ENCODE measurements around the gene ZGPAT.

Gene ZGPAT

GRCh38 chr20:63678667-63679465 lies 29.0 kb upstream of the ZGPAT start:
- DNase-seq (ENCODE audit: low read depth in 3 of 3, low spot score in 1 of 3) = no peak

DNA sequence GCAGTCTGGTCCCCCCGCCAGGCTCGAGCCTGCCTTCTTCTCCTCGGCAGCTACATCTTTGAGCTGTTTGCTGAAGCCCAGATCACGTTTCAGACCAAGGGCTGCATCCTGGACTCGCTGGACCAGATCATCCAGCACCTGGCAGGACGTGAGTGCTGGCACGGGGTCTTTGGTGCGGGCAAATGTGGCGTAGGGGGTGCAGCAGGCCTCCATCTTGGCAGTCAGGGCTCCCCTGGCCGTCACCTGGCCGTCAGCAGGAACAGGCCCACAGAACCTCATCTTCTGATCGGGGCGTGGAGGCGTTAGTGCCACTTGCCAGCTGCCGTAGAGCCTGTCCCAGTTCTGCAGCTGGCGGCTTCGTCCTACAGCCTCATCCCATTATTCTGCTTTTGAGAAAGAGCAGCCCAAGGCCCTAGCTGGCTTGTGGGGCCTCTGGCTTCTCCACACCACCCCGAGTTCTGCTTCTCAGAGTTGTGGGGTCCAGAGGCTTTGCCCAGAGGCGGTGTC lies 28.0 kb upstream of the ZGPAT start:
- DNase-seq (ENCODE audit: low read depth in 3 of 3, low spot score in 1 of 3) = no peak

DNA sequence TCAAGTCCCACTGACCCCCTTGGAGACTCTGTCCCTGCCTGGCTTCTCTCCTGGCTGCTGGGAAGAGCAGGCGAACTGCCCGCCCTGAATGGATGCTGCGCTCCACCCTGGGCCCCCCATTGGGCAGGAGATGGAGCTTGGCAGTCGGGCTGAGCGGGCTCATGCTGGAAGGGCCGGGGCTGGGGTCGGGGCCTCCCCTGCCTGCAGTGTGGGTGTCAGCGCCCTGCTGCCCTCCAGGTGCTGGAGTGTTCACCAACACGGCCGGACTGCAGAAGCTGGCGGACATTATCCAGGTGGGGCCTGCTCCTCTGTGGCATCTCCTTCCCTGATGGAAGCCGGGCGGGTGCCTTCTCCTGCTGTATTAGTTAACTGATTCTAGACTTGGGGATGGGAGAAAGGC lies 27.4 kb upstream of the ZGPAT start:
- DNase-seq (ENCODE audit: low read depth in 3 of 3, low spot score in 1 of 3) = no peak

DNA sequence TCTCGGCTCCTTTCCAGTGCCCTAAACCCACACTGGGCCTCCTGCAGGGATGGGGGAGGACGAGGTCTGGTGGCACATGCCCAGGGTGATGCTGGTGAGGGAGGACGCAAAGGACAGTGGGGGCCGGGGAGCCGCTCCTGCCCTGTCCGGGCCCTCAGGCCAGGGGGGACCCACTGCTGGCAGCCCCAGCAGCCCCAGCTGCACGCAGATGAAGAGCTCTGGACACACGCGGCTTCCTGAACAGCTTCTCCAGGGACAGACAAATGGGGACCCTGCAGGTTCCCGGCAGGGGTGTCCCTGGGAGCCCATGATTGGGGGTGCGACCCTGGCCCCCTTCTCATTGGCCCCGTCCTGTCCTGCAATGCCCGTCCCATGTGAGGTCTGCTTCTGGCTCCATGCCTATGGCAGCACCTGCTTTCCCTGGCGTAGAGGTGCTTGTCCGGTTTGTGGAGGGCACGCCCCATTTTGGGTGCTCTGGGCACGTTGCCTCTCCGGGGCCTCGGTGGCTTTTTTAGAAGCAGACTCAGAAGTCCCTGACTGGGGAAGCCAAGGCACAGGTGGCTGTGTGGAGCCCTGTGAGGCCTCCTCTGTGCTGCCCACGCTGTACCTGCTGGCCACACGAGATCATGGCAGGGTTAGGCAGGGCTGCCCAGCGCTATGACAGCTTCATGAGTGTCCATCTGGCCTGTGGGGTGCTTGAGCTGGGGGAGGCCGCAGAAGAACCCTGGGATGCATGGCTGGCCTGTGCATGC lies 26.8 kb upstream of the ZGPAT start:
- DNase-seq (ENCODE audit: low read depth in 3 of 3, low spot score in 1 of 3) = no peak

DNA sequence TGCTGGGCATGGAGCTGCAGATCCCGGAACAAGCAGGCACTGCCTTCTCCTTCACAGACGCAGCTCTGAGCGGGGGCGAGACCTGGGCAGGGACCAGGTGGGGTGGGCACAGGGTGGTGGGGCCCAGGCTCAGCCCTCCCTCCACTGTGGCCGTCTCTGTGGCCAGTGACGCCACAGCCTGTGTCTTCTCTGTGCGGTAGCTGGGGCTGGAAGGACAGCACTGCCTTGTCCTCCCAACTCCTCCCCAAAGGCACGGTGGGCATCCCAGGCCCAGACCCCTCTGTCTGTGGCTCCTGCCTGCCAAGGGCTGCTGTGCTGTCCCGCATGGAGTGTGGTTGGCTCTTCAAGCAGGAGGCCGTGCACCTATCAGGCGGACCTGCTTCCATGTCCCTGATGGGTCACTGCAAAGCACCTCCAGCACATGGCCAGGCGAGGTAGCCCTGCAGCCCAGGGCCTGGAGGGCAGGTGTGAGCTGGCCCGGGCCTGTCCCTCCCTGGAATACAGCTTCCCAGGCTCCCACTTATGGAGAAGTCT lies 26.2 kb upstream of the ZGPAT start:
- DNase-seq (ENCODE audit: low read depth in 3 of 3, low spot score in 1 of 3) = no peak

GRCh38 chr20:63682384-63683139 lies 25.3 kb upstream of the ZGPAT start:
- DNase-seq (ENCODE audit: low read depth in 3 of 3, low spot score in 1 of 3) = no peak

DNA sequence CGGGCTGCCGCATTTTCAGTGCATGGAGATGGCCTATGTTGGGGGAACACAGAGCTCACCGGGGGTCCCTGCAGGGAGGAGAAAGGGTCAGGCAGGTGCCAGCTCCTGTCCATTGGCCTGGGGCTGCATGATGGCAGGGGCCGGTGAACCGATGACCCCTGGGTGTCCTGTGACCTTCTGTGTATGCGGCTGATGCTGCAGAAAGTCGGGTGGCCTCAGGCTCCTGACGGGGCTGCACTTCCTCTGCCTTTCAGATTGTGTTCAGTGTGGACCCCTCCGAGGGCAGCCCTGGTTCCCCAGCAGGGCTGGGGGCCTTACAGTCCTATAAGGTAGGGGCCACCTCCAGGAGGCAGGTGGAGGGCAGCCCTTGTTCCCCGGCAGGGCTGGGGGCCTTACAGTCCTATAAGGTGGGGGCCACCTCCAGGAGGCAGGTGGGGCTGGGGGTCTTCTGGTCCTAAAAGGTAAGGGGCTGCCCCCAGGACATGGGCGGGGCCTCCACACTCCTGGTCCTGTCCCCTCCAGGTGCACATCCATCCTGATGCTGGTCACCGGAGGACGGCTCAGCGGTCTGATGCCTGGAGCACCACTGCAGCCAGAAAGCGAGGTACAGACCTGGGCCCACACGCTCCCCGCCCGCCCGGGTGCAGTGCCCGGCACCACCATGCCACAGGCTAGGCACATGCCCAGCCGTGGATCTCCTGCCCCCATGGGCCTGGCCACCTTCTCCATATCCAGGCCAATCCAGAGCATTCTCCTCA lies 22.4 kb upstream of the ZGPAT start:
- DNase-seq (ENCODE audit: low read depth in 3 of 3, low spot score in 1 of 3) = no peak

DNA sequence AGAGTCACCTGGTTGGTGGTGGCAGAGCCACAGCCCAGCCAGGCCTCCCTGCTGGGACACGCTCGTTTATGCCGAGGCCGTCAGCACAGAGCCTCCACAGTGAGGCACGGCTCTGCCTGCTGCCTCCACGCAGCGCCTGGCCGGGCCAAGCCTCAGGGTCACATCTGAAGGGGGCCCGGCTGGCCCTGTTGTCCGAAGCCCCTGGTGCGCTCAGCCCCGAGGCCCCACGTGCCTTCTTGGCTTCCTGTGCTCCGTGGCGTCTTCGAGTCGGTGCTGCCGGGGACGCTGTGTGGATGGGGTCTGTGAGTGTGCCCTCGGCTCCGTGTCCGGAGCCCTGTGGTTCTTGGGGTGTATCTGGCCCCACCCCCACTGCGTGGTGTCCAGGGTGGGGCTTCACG lies 21.7 kb upstream of the ZGPAT start:
- no peak for DNase-seq (ENCODE audit: low read depth in 3 of 3, low spot score in 1 of 3)

DNA sequence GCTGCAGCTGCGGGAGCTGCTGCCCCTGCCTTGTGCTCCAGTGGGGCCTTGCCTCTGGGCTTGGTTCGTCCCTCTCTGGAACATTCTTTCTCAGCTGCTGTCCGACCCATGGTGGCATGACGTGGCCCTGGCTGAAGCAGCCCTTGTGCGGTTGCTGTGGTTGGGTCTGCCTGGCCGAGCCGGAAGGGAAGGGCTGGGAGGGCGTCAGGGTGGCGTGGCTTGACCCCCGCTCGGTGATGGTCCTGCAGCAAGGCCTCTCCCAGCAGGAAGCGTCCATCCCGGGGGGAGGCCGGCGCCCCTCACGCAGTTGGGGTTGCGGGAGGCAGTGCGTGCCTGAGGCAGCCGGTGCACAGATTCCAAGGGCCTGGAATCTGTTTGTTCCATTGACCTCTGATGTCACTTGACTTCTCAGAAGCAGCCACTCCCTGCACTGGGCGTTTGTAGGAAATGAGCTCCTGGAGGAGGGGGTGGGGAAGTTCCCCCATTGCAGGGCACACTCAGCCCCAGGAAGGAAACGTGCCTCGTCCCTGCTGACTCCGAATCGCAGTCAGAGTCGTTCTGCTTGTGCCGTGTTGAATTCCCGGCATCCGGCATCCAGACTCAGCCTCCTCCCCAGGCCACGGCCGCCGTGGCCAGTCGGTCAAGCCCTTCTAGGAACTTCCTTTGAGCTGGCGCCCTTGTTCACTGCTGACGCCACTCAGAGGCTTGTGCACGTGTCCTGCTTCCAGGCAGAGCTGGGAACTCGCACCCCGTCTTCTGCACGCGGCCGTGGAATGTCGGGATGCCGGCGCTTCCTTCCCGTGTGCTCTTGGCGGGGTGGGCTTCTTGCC lies 21.1 kb upstream of the ZGPAT start:
- DNase-seq (ENCODE audit: low read depth in 3 of 3, low spot score in 1 of 3) = peak in 1 of 3 donors; percentile 38

DNA sequence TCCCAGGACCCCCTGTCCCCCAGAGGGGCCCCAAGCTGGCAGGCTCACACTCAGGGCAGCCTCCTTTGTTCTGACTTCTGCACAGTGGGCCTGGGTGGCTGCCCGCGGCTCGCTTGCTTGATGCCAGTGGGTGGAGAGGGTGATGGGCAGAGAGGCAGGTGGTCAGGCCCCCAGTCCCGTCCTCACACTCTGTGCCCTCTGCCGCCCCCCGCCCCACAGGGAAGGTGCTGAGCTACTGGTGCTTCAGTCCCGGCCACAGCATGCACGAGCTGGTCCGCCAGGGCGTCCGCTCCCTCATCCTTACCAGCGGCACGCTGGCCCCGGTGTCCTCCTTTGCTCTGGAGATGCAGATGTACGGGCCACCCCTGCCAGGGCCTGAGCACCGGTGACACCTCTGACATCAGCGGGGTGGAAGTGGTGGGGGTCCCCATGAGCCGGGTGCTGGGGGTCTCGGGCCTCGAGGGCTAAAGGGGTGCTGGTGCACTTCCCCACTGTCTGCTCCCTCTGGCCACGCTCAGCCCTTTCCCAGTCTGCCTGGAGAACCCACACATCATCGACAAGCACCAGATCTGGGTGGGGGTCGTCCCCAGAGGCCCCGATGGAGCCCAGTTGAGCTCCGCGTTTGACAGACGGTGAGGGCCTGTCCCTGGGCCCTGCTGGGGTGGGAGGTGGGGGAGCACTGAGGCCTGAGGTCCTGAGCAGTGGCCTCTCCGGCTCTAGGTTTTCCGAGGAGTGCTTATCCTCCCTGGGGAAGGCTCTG lies 20.2 kb upstream of the ZGPAT start:
- no peak for DNase-seq (ENCODE audit: low read depth in 3 of 3, low spot score in 1 of 3)

DNA sequence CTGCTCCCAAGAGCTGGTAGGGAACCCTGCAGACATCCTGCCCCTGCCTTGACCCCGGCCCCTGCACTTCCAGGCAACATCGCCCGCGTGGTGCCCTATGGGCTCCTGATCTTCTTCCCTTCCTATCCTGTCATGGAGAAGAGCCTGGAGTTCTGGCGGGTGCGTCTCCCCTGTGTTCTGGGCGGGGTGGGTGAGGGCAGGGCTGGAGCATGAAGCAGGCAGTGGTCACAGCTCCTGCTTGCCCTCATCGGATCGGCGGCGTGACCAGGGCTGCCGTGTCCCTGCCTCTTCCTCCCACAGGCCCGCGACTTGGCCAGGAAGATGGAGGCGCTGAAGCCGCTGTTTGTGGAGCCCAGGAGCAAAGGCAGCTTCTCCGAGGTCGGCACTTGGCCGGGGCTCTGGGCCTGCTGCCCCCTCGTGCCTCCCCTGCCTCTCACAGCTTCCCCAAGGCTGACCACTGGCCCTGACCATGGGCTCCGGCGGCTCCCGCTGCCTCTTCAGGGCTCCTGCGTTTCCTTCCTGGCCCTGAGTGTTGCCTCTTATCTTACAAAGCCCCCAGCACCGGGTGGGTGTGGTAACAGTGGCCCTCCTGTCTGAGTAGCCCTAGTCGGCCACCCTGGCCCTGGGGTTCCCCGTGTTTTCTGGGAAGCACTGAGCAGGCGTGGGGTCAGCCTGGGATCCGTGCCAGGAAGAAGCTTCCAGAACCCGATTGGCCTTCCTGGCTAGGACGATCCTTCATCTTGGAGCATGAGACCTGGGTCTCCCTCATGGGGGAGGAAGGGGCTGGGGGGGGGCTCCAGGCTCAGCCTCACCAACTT lies 19.4 kb upstream of the ZGPAT start:
- no peak for DNase-seq (ENCODE audit: low read depth in 3 of 3, low spot score in 1 of 3)

GRCh38 chr20:63689046-63690002 lies 18.5 kb upstream of the ZGPAT start:
- no peak for DNase-seq (ENCODE audit: low read depth in 3 of 3, low spot score in 1 of 3)

GRCh38 chr20:63690003-63690897 lies 17.6 kb upstream of the ZGPAT start:
- no peak for DNase-seq (ENCODE audit: low read depth in 3 of 3, low spot score in 1 of 3)

GRCh38 chr20:63690898-63691710 lies 16.7 kb upstream of the ZGPAT start:
- no peak for DNase-seq (ENCODE audit: low read depth in 3 of 3, low spot score in 1 of 3)

DNA sequence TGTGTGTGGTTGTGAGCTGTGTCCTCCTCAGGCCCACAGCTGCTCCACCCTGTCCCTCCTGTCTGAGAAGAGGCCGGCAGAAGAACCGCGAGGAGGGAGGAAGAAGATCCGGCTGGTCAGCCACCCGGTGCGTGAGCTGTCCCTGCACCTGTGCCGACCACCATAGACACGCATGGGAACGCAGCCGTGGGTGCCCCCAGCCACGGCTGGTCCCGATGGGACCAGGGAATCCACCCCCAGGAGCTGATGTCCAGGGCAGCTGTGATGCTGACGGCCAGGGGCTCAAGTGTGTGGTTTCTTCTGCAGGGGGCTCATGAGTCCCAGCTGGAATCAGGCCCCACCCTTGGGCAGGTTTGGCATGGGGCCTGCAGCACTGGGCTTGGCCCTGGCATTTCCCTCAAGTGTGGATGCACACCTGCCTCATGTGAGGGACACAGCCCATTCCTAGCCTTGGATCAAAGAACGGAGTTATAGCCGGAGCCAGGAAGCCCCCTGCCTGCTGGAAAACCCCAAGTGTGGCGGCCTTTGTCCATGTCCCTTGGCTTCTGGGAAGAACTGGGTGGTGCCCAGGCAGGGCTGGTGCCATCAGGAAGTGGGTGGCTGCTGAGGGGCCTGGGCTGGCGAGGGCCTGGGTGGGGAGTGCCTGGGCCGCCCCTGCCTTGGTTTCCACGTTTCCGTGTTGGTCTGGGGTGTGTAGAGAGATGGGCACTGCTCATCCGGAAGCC lies 16.0 kb upstream of the ZGPAT start:
- no peak for DNase-seq (ENCODE audit: low read depth in 3 of 3, low spot score in 1 of 3)
